Endothelial cell of umbilical vein (primary cell): ENCODE data around the gene PLOD2. TPM values are rescaled to one million over a fixed set of nuclear protein-coding genes. Genes with fewer than 3 reads are reported as not detected.

Experiments
- BruUV-seq: library from RNA; stranded (reverse); fragments of 400-500 nt; replicated peaks from 2 replicates; lab custom pipeline; 2021; lab: Mats Ljungman, UMichigan
- CTCF ChIA-PET: fragments of 300-600, 350-600 bp; sonication (Branson Sonifier 250); formaldehyde crosslinking; loops from one replicate; lab custom pipeline; 2021; ENCODE audit warnings: antibody characterized with exemption, inconsistent platforms; lab: Charles Lee
- POLR2A ChIA-PET: fragments of 300-600, 350-600 bp; sonication (Branson Sonifier 250); formaldehyde crosslinking; loops from one replicate; lab custom pipeline; 2021; ENCODE audit warnings: antibody characterized with exemption, inconsistent platforms; lab: Charles Lee
- DNase-seq: peaks from one replicate; pipeline ENCODE4 v3.0.0-alpha.2; 2011; ENCODE audit warnings: low read depth, low spot score
- FAIRE-seq: peaks from 2 replicates; lab custom pipeline; 2011; peaks lifted over from hg19 to GRCh38; lab: Jason Lieb, UNC
- H2AFZ ChIP-seq: 2 replicates; pipeline ENCODE4 v1.6.0; 2012; ENCODE audit warnings: low read depth, low read length, control low read depth, inconsistent platforms
- H3K27ac ChIP-seq: 2 replicates; pipeline ENCODE4 v1.5.1; 2011; ENCODE audit warnings: low read depth, mild to moderate bottlenecking, control low read depth, low read length, moderate library complexity; ENCODE audit not compliant: insufficient read depth
- H3K27me3 ChIP-seq, 2 experiments: 2 replicates each; pipeline versions ENCODE4 v1.6.0 to v1.6.1; 2011; ENCODE audit warnings: low read length in 2 of 2, mixed read lengths in 1 of 2; ENCODE audit not compliant: control insufficient read depth in 2 of 2, insufficient read depth in 2 of 2
- H3K36me3 ChIP-seq, 2 experiments: 2 replicates in 1 of 2; 3 replicates in 1 of 2; pipeline ENCODE4 v1.5.1; 2011; ENCODE audit warnings: low read length in 2 of 2, mild to moderate bottlenecking in 1 of 2, moderate library complexity in 1 of 2; ENCODE audit not compliant: control insufficient read depth in 2 of 2, insufficient read depth in 2 of 2; ENCODE audit errors: extremely low read depth in 1 of 2
- H3K4me1 ChIP-seq: 3 replicates; pipeline ENCODE4 v1.5.1; 2011; ENCODE audit warnings: mild to moderate bottlenecking, low read length; ENCODE audit not compliant: control insufficient read depth, insufficient read depth; ENCODE audit errors: extremely low read depth
- H3K4me2 ChIP-seq: 2 replicates; pipeline ENCODE4 v1.6.1; 2011; ENCODE audit warnings: low read length, control low read depth, mixed read lengths; ENCODE audit not compliant: insufficient read depth
- H3K4me3 ChIP-seq, 3 experiments: fragments of 200-600 bp in 1 of 3; sonication (generic), shearing (Covaris generic) in 1 of 3; replicated peaks in 1 of 3; 2 replicates each; pipeline ENCODE4 v1.5.1; 2011 to 2016; ENCODE audit warnings: control low read depth in 3 of 3, low read length in 3 of 3, mild to moderate bottlenecking in 2 of 3, inconsistent platforms in 1 of 3, low read depth in 1 of 3, moderate library complexity in 1 of 3; ENCODE audit not compliant: insufficient read depth in 1 of 3
- H3K79me2 ChIP-seq: 2 replicates; pipeline ENCODE4 v1.6.0; 2012; ENCODE audit warnings: low read length, inconsistent platforms; ENCODE audit not compliant: control insufficient read depth, insufficient read depth
- H3K9ac ChIP-seq: replicated peaks from 2 replicates; pipeline ENCODE3; 2011; ENCODE audit warnings: low read length, control low read depth; ENCODE audit not compliant: insufficient read depth; ENCODE audit errors: extremely low read depth
- H3K9me1 ChIP-seq: replicated peaks from 3 replicates; pipeline ENCODE4 v1.6.0; 2011; ENCODE audit warnings: mild to moderate bottlenecking, low read length; ENCODE audit not compliant: control insufficient read depth, insufficient read depth; ENCODE audit errors: extremely low read depth
- H3K9me3 ChIP-seq: replicated peaks from 2 replicates; pipeline ENCODE4 v1.5.1; 2012; ENCODE audit warnings: low read length, inconsistent platforms; ENCODE audit not compliant: control insufficient read depth, insufficient read depth
- H4K20me1 ChIP-seq: replicated peaks from 2 replicates; pipeline ENCODE3; 2011; ENCODE audit warnings: mild to moderate bottlenecking, low read length; ENCODE audit not compliant: control insufficient read depth, insufficient read depth; ENCODE audit errors: extremely low read depth
- CTCF ChIP-seq, 2 donors: IDR thresholded peaks; 1 replicate in 1 of 2; 2 replicates in 1 of 2; pipeline ENCODE4 v1.5.1; 2011; ENCODE audit warnings: low read length in 2 of 2, mild to moderate bottlenecking in 2 of 2, moderate library complexity in 2 of 2, control low read depth in 1 of 2, inconsistent platforms in 1 of 2, low read depth in 1 of 2; ENCODE audit not compliant: insufficient read depth in 1 of 2; ENCODE audit errors: extremely low read depth in 1 of 2
- EZH2 ChIP-seq: IDR thresholded peaks from 2 replicates; pipeline ENCODE4 v1.6.1; 2012; ENCODE audit warnings: borderline replicate concordance, low read depth, mild to moderate bottlenecking, moderate library complexity, low read length, inconsistent platforms; ENCODE audit not compliant: severe bottlenecking
- FOS ChIP-seq: IDR thresholded peaks from 2 replicates; pipeline ENCODE4 v1.6.1; 2011; ENCODE audit warnings: mild to moderate bottlenecking, low read length, moderate library complexity, borderline replicate concordance; ENCODE audit not compliant: insufficient read depth
- GATA2 ChIP-seq: IDR thresholded peaks from 2 replicates; pipeline ENCODE4 v1.7.0; 2011; ENCODE audit warnings: low read depth, mild to moderate bottlenecking, moderate library complexity, mixed read lengths, low read length; ENCODE audit not compliant: insufficient read length, insufficient read depth
- JUN ChIP-seq: IDR thresholded peaks from 2 replicates; pipeline ENCODE4 v1.6.1; 2011; ENCODE audit warnings: borderline replicate concordance, low read depth; ENCODE audit not compliant: insufficient read length, insufficient read depth
- MYC ChIP-seq: IDR thresholded peaks from one replicate; pipeline ENCODE4 v1.6.1; 2011; ENCODE audit warnings: mild to moderate bottlenecking, low read depth, low read length
- POLR2A ChIP-seq: IDR thresholded peaks from 2 replicates; pipeline ENCODE4 v1.6.1; 2012; ENCODE audit warnings: low read depth, mild to moderate bottlenecking, control low read depth, low read length
- POLR2AphosphoS5 ChIP-seq: IDR thresholded peaks from 2 replicates; pipeline ENCODE4 v1.6.1; 2012; ENCODE audit warnings: low read depth, mild to moderate bottlenecking, control low read depth, low read length, moderate library complexity; ENCODE audit not compliant: insufficient read depth
- dilution Hi-C: fragments of 300-500 bp; cut with MboI; formaldehyde crosslinking; loops from one replicate; pipeline ENCODE4 v1.15.0; 2019; ENCODE audit warnings: low sequenced_read_pairs; ENCODE audit not compliant: extremely low pct_ligation_motif_present
- intact Hi-C: fragments of 100-400 bp; cut with micrococcal nuclease; formaldehyde crosslinking; loops from one replicate; pipeline ENCODE4 v1.10.0; 2022
- polyA plus RNA-seq, 4 experiments: library from polyadenylated mRNA; depleted of rRNA in 3 of 4; stranded (reverse) in 3 of 4; unstranded in 1 of 4; fragments of >200 nt; gene quantifications; 2 replicates each; pipeline versions ENCODE4 v1.2.1 to v1.2.3, GENCODE V29; 2011 to 2012; ENCODE audit warnings: missing spikeins in 1 of 4
- total RNA-seq: library from RNA; stranded (reverse); gene quantifications from 2 replicates; pipeline ENCODE4 v1.2.3, GENCODE V29; 2021
- TF ChIP-seq, protein P1 (sequence below): IDR thresholded peaks from 2 replicates; pipeline ENCODE4 v1.6.1; 2011; ENCODE audit not compliant: insufficient read depth, insufficient read length

The PLOD2 gene
- total and polyA plus RNA-seq, 2 donors (not counting 3 experiments of a cell fraction or from before 2014, with no cell fraction given): 36.1 to 193 TPM

- DNase-seq (no peak), FAIRE-seq (no peak)
- dilution Hi-C loops: no loop called here
- BruUV-seq: no TSS peak
- no peak overlapping the region for H3K27ac ChIP-seq
- peaks cover 13% of the 10 kb centered on the region for H3K4me1 ChIP-seq
- CTCF ChIA-PET: interaction anchor here (0.7 to 2.7 kb wide), 6 partner anchors 13 to 99 kb away, joined by 3 to 16 read pairs (median 4); no protein-coding TSS in a partner anchor
- no peak overlapping the region for H3K4me3 ChIP-seq
- peaks cover 0 to 11% of the 10 kb centered on the region in 2 experiments for H3K36me3 ChIP-seq
- intact Hi-C loops: loop anchor here (2.0 kb wide), 1 partner anchor 16 kb away; no protein-coding TSS in a partner anchor
- no peak overlapping the region for H3K4me2 ChIP-seq
- H3K79me2 ChIP-seq: peaks cover 36% of the 10 kb centered on the region
- POLR2A ChIA-PET: no interaction called here
- no peaks in the 10 kb centered on the region for H4K20me1 ChIP-seq
- H2AFZ ChIP-seq: no peak overlapping the region
- H3K27me3 ChIP-seq: no peaks in the 10 kb centered on the region
- no peak overlapping the region for H3K9ac ChIP-seq
- H3K9me3 ChIP-seq: no peaks in the 10 kb centered on the region
- TF ChIP-seq CTCF (IDR thresholded peaks at IDR 0.05; ENCODE audit: extremely low read depth in 1 of 2, insufficient read depth in 1 of 2, low read depth in 1 of 2, low read length in 2 of 2) (no peak), GATA2 (no peak), FOS (no peak), POLR2A (no peak), POLR2AphosphoS5 (no peak), JUN (no peak), EZH2 (no peak), MYC (no peak)
- TF ChIP-seq, protein P1, sequence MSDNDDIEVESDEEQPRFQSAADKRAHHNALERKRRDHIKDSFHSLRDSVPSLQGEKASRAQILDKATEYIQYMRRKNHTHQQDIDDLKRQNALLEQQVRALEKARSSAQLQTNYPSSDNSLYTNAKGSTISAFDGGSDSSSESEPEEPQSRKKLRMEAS: no peak
- no peaks in the 10 kb centered on the region for H3K9me1 ChIP-seq
These were observed 70.5 kb downstream of the PLOD2 start for GRCh38 chr3:146090521-146090920.
